GM19025 (cell line): ENCODE results near the gene NAA60.
"Not testable (repeated sequence)": the region's sequence is repeated elsewhere in the genome, so short reads cannot be mapped to it uniquely, and the experiment has no call there.

Experiments used
- ATAC-seq: cut with Tn5 transposase; IDR thresholded peaks from one replicate; pipeline ENCODE4 v1.9.1; 2021; ENCODE audit warnings: mild to moderate bottlenecking, low read depth, moderate library complexity; ENCODE audit not compliant: unreplicated experiment

Gene NAA60

DNA sequence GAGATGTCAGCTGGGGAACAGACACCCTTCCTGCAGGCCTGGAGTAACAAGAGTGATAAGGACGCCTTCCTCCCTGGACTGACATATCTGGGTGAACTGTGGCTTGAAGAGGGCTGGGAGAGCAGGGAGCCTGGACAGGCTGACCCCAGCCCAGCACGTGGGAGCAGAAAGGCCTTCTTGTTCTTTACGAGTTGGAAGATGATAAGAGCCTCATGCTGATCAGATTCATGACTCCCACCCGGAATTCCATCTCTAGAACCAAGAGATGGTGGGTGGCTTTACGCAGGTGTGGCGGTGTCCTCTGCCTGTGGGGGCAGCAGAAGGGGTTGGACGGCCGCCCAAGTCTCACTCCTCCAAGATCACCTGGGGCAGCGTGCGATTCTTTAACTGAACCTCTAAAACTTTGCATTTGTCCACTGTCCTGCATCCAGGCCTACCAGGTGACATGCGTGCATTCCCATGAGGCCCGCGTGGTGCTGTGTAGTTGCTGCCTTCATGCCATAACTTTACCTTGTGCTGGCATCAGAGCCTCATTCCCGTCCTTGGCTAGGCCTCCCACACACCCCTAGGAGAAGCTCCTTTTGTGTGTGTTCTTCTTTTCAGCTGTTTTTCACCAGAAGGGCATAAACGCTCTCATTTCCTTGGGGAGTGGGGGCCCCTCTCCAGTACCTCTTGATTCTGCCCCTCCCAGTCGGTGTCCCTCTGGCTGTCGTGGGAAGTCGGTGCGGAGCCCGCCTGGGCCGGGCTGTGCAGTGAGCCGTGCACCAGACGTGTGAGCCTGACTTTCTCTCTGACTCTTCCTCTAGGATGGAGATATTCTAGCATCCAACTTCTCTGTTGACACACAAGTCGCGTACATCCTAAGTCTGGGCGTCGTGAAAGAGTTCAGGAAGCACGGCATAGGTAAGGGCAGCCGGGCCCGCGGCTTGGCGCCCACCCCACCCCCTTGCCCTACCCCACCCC, 38.5 kb downstream of the NAA60 start:
- ATAC-seq, result no peak

DNA sequence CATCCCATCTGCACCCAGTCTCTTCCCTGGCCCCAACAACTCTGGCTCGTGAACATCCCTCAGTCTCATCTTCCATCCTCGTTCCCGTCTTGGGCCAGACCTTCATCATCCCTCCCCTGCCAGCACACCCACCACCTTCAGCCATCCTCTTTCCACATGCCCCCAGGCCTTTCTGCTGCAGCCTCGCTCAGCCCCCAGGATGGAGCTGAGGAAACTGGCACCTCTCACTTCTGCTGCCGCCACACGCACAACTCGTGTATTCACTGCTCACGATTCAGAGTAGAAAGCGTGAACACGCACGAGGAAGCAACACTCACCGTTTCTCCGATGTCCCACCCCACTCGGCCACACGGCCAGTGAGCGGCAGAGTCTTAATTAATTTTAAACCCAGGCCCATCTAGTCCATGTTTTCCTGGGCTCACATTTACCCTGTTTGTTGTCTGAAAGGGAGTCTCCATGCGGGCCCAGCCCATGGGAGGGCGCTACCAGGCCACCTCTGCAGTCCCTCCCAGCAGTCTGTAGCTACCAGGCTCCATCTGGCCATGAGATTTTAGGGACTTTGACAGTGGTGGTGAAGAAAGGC, 39.3 kb downstream of the NAA60 start:
- no peak for ATAC-seq

DNA sequence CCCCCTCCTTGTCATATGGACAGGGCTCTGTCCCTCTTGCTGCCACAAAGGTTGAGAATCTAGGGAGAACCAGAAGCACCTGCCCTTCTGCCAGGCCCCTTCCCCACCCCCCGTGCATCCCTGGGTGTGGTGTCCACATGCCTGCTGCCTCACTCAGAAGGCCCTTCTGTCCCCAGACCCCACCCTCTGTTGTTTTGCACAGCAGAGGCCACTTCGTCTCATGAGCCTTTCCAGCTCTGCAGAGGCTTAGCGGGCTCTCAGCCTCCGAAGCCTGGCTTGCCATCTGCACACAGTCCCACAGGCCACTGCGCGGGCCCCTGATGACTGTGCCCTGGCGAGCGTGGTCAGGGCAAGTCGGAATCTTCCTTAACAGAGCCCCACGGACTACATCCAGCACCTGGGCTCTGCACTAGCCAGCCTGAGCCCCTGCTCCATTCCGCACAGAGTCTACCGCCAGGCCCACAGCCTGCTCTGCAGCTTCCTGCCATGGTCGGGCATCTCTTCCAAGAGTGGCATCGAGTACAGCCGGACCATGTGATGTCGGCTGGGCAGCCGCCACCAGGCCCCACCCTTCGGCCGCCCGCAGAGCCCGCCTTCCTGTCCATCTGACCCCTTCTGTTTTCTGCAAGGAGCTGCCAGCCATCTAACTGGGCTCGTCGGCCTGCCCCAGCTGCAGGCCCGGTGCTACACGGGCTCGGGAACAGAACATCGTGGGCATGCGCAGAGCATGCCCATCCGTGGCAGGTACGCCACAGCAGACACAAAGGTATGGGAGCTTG, 41.0 kb downstream of the NAA60 start:
- ATAC-seq, result no peak

DNA sequence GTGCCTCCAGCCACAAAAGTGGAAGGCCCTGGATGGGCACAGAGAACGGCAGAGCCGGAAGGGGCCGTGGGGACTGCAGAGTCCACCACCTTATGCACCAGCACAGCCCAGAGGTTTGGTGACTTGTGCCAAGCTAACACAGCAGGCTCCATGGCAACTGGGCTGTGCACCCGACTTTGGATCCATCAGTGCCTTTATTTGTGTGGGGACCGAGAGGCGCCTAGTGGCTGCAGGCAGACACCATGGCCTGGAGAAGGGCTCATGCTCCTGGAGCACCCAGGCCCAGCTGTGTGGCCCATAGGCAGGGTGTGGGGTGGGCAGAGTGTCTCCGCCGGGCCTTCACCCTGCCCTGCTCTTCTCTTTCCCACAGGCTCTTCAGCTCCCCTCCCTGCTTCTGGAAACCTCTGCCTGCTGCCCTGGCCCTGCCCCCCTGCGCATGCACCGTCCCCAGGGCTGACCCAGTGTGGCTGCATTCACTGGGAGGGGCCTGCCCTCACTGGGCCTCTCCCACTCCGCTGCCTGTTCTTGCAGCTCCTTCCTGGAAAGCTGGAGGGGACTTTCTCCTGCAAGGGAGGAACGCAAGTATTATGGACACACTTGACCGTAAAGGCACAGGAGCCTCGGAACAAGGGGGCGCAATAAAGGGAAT, 41.7 kb downstream of the NAA60 start:
- no peak for ATAC-seq

DNA sequence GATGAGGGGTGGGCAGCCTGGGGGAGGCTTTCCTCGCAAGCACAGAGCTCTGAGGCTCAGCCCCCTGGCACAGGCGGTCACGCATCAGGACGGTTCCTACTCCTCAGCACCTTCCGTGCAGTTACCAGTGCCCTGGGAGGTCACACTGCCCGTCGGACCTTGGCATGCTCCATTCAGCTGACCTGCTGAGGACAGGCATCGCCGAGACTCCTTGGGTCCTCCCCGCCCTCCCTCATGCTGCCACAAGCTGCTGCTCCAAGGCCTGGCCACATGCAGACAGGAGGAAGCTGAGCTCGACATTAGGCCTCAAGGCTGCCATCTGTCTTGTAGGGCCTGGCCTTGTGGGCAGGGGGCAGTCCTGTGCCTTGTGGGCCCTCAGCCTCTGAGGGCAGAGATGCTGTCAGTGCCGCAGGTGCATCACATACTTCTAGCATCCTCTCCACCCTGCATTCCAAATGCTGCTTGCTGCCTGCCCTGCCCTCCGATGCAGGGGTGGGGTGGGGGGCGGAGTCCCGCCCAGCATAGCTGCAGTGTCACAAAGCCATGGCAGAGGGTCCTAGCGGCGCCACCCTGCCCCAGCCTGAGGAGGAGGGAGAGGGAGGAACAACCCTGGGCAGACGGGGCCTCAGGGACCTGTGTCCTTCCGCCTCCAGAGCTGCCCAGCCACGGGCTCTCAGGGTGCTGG, 42.5 kb downstream of the NAA60 start:
- ATAC-seq, result no peak

DNA sequence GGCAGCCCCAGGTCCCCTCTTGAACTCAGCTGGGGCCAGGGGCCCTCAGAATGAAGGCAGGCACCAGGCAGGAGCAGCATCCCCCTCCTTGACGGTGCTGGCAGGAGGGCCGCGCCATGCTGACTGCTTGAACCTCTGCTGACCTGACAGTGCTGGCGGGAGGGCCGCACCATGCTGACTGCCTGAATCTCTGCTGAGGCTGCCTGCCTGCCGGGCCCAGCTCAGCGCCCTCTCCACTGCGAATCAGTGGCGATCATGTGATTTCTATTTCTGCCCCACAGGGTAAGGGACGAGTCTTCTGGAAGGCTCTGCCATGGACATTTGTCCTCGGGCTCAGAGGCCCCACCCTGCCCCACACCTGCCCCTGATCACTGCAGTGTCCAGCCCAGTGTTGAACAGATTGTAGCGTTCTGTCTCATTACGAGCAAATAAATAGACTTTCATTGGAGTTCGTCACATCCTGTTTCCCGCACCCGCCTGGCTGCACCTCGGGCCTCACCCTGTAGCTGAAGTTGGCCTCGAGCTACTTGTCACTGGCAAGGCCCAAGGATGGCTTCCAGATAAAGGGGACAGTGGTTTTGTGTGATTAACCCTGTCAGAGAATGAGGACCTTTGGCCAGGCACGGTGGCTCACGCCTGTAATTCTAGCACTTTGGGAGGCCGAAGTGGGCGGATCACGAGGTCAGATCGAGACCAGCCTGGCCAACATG, 43.2 kb downstream of the NAA60 start:
- no peak for ATAC-seq

DNA sequence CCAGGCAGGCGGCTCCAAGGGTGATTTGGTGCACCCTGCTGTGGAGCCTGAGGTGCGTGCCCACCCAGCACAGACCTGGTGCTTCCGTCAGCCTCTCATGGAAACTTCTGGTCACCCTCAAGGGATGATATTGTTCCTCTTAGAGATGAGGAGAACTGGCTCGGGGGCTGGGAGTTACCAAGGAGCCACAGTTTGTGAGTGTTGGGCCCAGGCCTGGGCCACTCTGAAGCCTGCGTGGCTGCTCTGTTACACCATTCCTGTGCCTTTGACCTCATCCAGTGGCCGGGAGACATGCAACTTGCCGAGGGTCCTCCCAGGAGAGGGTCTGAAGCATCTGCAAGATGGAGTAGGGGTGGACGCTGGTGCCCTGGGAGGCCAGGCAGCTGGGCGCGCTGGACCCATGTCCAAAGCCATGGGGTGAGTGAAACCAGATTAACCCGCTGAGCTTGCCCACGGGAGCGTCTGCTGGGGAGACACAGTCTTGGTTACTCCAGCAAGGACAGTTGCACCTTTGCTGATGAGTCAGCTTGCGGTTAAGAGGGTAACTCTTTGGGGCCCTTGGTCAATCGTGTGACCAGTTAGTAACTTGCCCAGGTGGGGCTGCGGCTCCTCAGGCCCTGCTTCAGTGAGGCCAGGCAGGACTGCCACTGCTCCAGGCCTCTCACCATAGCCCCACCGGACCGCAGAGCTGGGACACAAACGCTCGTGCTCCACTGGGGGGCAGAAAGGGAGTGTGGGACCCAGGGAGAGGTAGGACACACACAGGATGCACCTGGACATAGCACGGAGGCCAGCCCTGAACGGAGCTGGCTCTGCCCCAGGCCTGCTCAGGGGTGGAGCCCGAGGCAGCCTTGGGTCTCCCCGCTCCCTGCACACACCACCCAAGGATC, 44.3 kb downstream of the NAA60 start:
- no peak for ATAC-seq

DNA sequence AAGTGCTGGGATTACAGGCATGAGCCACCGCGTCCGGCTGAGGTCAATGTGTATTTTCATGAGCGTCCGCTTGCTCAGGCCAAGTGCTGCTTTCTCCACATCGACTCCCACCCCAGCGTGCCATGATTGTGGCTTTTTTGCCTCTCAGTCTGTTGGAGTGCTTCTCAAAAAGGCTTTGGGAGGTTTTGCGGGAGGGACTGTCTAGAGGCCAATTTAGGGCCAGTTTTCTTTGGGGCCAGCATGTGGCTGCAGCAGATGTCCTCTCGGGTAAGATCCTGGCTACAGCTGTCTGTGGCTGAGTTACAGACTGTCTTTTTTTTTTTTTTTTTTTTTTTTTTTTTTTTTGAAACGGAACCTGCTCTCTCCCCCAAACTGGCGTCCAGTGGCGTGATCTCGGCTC, 45.3 kb downstream of the NAA60 start:
- no peak for ATAC-seq

DNA sequence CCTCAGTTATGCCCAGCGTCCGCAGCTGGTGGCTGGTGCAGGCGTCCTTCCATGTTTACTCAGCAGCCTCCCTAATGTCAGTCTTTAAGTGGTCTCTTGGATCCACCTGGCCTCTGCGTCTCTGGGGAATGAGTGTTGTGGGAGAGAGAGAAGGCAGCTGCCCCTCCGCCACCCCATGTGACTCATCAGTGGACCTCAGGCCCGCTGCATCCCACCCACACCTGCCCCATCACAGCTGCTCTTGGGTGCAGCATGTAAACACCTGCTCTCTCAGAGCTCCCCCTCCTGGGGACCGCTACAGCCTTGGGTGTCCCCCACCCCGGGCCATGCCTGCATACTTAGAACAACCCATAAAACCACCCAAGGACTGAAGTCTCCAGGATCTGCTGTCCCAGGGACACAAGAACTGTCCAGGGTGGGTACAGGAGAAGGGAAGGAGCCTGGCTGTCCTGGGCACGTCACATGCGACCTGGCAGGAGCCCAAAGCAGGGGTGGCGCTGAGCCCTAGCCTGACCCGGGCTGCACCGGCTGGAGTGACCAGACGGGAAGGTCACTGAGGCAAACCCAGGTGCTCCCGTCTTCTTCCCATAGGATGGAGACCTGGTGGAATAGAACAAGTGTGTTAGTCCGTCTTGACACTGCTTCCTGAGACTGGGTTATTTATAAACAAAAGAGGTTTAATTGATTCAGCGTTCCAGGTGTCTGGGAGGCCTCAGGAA, 47.6 kb downstream of the NAA60 start:
- ATAC-seq, result no peak

DNA sequence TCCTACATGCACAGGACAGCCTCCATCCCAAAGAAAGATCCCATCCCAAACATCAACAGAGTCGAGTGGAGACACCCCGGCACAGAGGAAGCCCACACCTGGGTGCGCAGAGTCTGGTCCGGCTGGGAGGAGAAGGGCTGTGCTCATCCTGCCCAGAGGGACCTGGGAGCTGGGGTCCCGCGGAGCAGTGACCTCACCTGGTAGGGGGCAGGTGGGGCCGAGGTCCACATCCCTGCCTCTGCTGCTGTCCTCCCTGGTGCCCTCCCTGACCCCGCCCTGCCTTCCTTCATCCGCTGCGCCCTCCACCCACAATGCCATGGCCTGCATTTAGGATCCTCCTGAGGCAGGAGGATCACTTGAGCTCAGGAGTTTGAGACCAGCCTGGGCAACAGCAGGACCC, 48.9 kb downstream of the NAA60 start:
- ATAC-seq, result no peak

DNA sequence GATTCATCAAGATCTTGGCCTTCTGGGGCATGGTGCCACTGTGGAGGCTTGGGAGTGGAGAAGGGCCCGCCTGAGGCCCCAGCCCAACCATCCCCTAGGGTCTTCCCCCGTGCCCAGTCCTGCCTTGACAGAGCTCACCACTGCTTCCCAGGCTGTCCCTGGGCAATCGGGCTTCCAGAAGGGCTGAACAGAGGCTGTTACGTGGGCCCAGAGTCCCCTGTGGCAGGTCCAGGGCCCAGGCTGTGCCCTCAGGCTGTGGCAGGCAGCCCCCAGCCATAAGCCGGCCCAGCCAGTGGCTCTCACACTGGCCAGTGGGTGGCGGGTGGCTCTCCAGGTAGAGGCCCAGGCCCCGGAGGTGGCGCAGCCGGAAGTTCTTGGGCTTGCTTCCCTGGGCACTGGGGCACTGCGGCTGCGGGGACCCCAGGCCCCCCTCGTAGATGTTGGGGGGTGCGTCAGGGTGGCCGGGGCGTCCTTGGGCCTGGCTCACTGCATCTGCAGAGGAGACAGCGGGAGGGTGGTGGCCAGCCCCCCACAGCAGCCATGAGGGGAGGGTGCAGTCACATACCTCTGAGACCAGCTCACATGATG, 51.0 kb downstream of the NAA60 start:
- ATAC-seq, result no peak

DNA sequence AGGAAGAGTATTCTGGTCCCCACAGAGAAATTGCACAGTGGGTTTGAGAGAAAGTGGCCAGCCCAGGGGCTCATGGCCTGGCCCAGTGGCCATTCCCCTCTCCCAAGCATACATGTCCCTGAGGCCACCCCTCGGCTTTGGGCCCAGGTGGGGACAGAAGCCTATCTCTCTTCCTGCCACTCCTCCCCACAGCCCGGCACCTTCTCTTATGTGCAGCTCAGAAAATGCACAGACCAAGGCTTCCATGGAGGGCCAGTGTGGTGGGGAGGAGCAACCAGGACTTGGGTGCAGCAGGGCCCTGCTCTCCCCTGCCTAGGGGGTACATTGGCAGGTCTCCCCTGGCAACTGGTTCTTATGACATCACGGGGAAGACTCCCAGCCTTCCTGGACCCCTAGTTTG, 51.7 kb downstream of the NAA60 start, which contains the start of gene C16orf90:
TSS of gene C16orf90 (minus strand) at position 314 of the 400 bp plus-strand sequence. CDS start at position 246, 68 bp downstream.
- ATAC-seq, result no peak

DNA sequence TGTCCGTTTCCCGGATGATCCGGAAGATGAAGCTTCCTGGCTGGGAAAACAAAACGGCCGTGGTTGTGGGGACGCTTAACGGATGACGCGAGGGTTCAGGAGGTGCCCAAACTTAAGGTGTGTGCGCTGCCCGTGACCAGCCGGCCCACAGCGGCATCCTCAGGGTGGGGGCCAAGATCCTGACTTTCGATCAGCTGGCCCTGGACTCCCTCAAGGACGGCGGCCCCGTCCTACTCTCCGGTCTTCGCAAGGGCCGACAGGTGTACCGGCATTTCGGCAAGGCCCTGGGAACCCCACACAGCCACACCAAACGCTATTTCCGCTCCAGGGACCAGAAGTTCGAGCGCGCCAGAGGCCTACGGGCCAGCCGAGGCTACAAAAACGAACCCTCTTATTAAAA, 52.9 kb downstream of the NAA60 start:
- no peak for ATAC-seq

DNA sequence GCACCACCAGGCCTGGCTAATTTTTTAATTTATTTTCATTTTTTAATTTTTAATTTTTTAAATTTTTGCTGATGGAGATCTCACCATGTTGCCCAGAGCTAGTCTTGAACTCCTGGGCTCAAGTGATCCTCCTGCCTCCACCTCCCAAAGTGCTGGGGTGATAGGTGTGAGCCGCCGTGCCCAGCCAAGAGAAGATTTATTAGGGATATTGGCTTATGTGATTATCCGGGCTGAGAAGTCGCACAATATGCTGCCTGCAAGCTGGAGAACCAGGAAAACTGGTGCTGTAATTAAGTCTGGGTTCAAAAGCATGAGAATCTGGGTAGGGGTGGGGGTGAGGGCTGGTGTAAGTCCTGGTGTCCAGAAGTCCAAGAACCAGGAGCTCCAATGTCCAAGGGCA, 54.3 kb downstream of the NAA60 start:
- no peak for ATAC-seq

DNA sequence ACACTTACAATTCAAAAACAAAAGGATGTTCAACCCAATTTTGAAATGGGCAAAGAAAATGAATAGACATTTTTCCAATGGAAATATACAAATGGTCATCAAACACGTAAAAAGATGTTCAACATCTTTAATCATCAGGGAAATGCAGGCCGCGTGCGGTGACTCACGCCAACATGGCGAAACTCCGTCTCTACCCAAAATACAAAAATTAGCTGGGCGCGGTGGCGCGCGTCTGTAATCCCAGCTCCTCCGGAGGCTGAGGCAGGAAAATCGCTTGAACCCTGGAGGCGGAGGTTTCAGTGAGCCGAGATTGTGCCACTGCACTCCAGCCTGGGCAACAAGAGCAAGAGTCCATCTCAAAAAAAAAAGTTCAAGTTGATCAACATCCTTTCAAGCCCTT, 55.5 kb downstream of the NAA60 start:
- no peak for ATAC-seq

DNA sequence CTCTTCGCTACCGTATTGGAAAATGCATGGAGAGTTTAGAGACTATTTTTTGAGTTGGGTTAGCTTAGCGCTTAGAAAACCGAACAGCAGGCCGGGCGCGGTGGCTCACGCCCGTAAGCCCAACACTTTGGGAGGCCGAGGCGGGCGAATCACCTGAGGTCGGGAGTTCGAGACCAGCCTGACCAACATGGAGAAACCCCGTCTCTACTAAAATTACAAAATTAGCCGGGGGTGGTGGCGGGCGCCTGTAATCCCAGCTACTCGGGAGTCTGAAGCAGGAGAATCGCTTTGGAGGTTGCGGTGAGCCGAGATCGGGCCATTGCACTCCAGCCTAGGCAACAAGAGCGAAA, 57.9 kb downstream of the NAA60 start:
- not testable (repeated sequence) for ATAC-seq

DNA sequence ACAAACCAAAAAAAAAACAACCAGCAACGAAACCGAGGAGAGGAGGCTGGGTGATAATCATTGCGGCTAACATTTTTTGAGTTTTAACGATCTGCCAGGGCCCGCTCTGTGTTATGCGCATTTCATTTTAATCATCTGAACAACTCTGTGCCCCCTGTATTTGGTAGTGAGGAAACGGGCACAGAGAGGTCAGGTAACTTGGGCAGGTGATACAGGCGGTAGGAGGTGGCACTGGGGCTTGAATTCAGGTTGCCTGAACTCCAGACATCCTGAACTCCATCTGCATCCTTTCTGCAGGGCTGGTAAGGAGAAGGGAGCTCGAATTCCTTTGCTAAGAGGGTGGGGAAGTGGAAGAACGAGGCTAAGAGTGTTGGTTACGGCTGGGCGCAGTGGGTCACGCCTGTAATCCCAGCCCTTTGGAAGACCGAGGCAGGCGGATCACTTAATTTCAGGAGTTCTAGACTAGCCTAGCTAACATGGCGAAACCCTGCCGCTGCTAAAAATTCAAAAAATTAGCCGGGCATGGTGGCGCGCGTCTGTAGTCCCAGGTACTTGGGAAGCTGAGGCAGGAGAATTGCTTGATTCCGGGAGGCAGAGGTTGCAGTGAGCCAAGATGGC, 58.4 kb downstream of the NAA60 start:
- no peak for ATAC-seq
